ENCODE data around the gene UBXN10. TPM values are rescaled to one million over a fixed set of nuclear protein-coding genes. Genes with fewer than 3 reads are reported as not detected.

UBXN10 gene
- total and polyA plus RNA-seq, 2 of the 13 experiments (the other 11 are each of a cell fraction or from before 2014, with no cell fraction given), result 0.04 to 0.05 TPM

DNA sequence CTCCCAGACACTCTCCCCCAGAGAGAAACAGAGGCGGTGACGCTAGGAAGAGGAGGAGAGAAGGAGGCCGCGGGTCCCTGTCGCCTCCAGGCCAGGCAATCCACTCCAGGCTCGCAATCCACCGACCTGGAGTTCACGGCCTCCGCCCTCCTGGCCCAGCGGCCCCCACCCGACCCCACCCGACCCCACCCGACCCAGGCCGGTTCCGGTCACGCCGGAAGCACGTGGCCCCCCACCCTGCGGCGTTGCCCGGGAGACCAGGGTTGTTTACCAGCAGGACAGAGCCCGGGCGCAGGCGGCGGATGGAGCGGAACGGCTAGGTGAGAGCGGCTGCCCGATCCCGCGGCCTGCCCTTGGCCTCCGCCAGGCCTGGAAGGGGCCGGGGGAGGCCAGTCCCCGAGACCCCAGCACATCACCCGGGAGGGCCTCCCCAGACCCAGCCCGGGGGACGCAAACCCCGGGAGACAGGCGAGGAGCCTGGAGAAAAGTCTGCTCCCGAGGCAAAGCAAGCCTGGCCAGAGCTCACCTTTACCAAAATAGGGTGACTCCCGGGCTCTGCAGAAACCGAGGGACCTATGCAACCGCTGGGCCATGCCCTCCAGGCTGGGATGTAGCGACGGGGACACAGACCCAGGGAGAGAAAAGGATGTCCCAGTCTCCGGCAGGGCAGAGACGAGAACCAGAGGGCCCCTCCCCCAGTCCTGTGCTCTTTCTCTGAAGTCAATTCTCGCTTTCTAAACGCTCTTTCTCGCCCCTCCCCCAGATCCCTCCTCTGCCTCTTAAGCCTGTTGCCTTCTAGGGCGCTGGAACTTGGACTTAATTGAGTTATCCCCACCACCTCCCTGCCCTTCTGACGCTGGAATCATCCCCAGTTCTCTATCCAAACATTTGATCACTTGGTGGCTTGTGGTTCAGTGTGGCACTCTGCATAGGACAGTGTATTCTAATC, at the start of gene UBXN10, which contains the start of gene PLA2G2C (continued):
- TF ChIP-seq, protein P1, sequence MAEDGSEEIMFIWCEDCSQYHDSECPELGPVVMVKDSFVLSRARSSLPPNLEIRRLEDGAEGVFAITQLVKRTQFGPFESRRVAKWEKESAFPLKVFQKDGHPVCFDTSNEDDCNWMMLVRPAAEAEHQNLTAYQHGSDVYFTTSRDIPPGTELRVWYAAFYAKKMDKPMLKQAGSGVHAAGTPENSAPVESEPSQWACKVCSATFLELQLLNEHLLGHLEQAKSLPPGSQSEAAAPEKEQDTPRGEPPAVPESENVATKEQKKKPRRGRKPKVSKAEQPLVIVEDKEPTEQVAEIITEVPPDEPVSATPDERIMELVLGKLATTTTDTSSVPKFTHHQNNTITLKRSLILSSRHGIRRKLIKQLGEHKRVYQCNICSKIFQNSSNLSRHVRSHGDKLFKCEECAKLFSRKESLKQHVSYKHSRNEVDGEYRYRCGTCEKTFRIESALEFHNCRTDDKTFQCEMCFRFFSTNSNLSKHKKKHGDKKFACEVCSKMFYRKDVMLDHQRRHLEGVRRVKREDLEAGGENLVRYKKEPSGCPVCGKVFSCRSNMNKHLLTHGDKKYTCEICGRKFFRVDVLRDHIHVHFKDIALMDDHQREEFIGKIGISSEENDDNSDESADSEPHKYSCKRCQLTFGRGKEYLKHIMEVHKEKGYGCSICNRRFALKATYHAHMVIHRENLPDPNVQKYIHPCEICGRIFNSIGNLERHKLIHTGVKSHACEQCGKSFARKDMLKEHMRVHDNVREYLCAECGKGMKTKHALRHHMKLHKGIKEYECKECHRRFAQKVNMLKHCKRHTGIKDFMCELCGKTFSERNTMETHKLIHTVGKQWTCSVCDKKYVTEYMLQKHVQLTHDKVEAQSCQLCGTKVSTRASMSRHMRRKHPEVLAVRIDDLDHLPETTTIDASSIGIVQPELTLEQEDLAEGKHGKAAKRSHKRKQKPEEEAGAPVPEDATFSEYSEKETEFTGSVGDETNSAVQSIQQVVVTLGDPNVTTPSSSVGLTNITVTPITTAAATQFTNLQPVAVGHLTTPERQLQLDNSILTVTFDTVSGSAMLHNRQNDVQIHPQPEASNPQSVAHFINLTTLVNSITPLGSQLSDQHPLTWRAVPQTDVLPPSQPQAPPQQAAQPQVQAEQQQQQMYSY (CRISPR knock-in tag; IDR thresholded peaks at IDR 0.05), result peak; percentile 92
- peak; percentile 72 for TF ChIP-seq SAP130 (CRISPR knock-in tag; IDR thresholded peaks at IDR 0.05; ENCODE audit: low read depth)
- TF ChIP-seq, protein P2, sequence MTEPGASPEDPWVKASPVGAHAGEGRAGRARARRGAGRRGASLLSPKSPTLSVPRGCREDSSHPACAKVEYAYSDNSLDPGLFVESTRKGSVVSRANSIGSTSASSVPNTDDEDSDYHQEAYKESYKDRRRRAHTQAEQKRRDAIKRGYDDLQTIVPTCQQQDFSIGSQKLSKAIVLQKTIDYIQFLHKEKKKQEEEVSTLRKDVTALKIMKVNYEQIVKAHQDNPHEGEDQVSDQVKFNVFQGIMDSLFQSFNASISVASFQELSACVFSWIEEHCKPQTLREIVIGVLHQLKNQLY (CRISPR knock-in tag; IDR thresholded peaks at IDR 0.05), result peak; percentile 65
- no peak for TF ChIP-seq THAP9 (CRISPR knock-in tag; IDR thresholded peaks at IDR 0.05; ENCODE audit: borderline replicate concordance)
- peak; percentile 75 for TF ChIP-seq RFX3 (CRISPR knock-in tag; IDR thresholded peaks at IDR 0.05)
- TF ChIP-seq, protein P3, sequence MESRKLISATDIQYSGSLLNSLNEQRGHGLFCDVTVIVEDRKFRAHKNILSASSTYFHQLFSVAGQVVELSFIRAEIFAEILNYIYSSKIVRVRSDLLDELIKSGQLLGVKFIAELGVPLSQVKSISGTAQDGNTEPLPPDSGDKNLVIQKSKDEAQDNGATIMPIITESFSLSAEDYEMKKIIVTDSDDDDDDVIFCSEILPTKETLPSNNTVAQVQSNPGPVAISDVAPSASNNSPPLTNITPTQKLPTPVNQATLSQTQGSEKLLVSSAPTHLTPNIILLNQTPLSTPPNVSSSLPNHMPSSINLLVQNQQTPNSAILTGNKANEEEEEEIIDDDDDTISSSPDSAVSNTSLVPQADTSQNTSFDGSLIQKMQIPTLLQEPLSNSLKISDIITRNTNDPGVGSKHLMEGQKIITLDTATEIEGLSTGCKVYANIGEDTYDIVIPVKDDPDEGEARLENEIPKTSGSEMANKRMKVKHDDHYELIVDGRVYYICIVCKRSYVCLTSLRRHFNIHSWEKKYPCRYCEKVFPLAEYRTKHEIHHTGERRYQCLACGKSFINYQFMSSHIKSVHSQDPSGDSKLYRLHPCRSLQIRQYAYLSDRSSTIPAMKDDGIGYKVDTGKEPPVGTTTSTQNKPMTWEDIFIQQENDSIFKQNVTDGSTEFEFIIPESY (CRISPR knock-in tag; IDR thresholded peaks at IDR 0.05), result 0 out of 2 replicates have a peak, but pooled peaks have one; percentile 47
- peak; percentile 38; the same call in 1 of the 2 replicates for TF ChIP-seq RXRA (CRISPR knock-in tag; IDR thresholded peaks at IDR 0.05)
- no peak for TF ChIP-seq ZNF274 (CRISPR knock-in tag; IDR thresholded peaks at IDR 0.05)
- TF ChIP-seq ZMYM3 (CRISPR knock-in tag; IDR thresholded peaks at IDR 0.05), result no peak
- peak; percentile 31; the same call in 1 of the 2 replicates for TF ChIP-seq HDAC1 (CRISPR knock-in tag; IDR thresholded peaks at IDR 0.05)
- TF ChIP-seq, protein P4, sequence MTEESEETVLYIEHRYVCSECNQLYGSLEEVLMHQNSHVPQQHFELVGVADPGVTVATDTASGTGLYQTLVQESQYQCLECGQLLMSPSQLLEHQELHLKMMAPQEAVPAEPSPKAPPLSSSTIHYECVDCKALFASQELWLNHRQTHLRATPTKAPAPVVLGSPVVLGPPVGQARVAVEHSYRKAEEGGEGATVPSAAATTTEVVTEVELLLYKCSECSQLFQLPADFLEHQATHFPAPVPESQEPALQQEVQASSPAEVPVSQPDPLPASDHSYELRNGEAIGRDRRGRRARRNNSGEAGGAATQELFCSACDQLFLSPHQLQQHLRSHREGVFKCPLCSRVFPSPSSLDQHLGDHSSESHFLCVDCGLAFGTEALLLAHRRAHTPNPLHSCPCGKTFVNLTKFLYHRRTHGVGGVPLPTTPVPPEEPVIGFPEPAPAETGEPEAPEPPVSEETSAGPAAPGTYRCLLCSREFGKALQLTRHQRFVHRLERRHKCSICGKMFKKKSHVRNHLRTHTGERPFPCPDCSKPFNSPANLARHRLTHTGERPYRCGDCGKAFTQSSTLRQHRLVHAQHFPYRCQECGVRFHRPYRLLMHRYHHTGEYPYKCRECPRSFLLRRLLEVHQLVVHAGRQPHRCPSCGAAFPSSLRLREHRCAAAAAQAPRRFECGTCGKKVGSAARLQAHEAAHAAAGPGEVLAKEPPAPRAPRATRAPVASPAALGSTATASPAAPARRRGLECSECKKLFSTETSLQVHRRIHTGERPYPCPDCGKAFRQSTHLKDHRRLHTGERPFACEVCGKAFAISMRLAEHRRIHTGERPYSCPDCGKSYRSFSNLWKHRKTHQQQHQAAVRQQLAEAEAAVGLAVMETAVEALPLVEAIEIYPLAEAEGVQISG (CRISPR knock-in tag; IDR thresholded peaks at IDR 0.05), result 0 out of 2 replicates have a peak, but pooled peaks have one; percentile 9
- no peak for TF ChIP-seq MED8 (CRISPR knock-in tag; IDR thresholded peaks at IDR 0.05; ENCODE audit: insufficient replicate concordance)
- peak; percentile 83 for TF ChIP-seq GABPB1 (CRISPR knock-in tag; IDR thresholded peaks at IDR 0.05)
- TF ChIP-seq ETV5 (CRISPR knock-in tag; IDR thresholded peaks at IDR 0.05; ENCODE audit: borderline replicate concordance), result 0 out of 2 replicates have a peak, but pooled peaks have one; percentile 17
